Stimulated activated CD8-positive, alpha-beta memory T cell treated with anti-CD3 and anti-CD28 coated beads, Interleukin-7, amount 100 ng/mL, for 24 hours (primary cell): ENCODE measurements around the gene ATP6V0A4.
"Not testable (repeated sequence)": the region's sequence is repeated elsewhere in the genome, so short reads cannot be mapped to it uniquely, and the experiment has no call there.

Experiments
- DNase-seq: peaks from one replicate; pipeline ENCODE4 v3.0.0-alpha.2; 2020; ENCODE audit warnings: low read depth

The ATP6V0A4 gene

DNA sequence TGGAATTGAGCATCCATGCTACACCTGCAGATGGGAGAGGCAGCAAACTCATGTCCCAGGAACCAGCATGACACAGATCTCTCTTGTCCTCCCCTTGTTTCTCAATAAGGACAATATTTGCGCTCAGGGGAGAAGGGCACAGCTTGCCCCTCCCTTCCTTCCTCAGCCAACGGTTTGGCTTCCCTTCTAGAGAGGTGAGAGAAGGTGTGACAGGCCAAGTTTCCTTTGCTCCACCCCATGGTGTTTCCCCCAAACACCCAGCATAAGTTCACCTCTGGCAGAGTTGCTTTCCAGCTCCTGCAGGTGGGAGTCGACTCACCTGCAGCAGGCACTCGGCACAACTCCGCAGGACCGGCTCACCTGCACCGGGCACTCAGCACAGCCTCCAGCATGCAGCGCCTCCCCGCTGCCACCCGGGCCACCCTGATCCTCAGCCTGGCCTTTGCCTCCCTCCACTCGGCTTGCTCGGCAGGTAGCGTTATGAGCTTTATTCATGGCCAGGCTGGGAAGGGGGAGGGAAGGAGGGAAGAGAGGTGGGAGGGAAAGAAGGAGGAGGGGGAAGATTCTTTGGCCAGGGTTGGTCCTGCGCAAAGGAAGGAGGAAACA, at the start of gene ATP6V0A4, which contains the start of gene TMEM213:
ATP6V0A4 (minus strand) TSS at position 482 of the 606 bp plus-strand sequence. CDS start 26,949 bp downstream, outside the sequence.
TMEM213 (plus strand) TSS at position 280 of the 606 bp plus-strand sequence; CDS start at position 391, 111 bp downstream.
- no peak for DNase-seq

DNA sequence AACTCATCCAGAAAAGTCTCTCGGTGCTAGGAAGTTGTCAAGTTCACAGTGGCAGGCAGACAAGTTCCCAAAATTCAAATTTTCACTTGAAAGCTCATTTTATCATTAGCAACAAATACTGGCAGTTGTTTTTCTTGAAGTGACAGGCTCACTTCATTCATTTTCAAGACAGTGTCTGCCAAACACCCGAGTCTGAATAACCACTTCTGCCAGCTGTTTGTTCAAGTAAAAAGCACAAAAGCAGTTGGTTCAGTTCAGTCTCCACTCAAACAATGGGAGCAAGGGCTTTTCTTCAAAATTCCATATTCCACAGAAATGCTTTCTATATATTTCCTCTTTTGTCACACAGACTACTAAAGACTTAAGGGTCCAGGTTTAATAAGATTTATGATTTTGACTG, 47.7 kb upstream of the ATP6V0A4 start:
- DNase-seq, result no peak

DNA sequence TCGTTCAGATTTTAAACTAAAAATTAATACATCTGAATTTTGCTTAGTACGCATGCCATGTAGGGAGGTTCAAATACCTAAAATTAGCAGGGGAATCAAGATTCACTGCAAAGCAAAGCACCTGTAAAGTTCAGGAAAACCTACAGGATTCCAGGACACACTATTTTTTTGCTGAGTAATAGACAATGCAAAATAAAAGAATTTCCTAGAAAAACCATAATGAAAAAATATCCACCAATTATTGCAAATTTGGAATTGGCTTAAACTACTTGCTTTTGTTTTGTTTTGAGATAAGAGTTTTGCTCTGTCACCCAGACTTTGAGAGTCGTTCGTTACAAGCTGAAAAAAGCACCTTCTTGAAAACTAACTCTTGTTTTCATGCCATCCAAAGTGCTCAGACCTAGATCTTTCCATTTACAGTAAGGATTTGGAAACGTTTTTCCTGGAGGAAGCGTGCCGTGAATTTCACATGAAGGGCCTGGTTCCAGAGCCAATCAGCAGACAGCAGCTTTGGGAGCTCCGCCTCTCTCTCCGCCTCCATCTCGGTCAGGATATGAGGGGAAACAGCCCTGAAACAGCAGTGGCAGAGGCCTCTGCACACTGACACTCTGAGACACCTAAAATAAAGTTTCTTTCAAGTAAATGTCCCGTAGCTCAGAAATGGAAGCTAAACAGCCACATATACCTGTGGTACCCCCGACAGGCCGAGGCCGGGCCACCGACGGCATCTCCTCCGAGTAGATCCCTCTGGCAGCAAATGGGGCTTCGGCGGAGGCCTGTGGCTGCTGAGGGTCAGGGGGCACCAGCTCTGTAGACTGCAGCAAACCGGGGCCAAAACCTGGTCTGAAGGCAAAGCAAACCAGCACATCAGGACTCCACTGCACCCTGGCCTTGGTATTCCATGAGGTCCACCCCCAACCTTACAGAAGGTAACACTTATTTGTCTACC, 45.9 kb upstream of the ATP6V0A4 start:
- no peak for DNase-seq

DNA sequence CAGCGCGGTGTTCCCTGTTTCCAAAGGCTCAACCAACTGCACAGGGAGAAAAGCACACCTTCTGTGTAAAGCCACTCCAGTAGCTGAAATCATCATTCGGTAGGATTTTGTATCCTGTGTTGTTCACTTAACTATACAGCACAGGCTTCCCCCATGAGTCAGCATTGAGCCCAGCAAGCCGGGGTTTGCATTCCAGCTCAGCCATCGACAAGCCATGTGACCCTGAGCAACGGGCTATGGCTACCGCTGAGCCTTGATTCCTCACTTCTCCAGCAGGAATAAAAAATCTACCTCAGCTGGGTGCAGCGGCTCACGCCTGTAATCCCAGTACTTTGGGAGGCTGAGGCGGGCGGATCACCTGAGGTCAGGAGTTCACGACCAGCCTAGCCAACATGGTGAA, 44.1 kb upstream of the ATP6V0A4 start:
- DNase-seq, result no peak

DNA sequence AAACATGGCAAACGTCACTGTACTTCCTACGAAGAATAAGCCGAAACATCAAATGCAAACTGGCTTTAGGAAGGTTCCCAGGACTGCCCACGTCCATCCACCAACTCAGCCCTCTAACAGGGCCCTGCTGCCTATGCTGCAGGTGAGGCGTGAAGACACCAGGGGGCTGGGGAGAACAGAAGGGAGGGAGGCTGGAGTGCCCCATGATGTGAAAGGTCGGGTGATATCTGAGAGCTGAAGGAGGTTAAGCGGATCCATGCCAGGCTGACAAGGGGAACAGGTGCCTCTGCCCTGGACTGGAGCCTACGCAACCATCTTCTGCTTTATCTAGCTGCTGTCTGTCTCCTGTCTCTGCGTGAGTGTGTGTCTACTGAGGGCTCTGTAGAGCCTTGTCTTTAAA, 40.2 kb upstream of the ATP6V0A4 start:
- no peak for DNase-seq

DNA sequence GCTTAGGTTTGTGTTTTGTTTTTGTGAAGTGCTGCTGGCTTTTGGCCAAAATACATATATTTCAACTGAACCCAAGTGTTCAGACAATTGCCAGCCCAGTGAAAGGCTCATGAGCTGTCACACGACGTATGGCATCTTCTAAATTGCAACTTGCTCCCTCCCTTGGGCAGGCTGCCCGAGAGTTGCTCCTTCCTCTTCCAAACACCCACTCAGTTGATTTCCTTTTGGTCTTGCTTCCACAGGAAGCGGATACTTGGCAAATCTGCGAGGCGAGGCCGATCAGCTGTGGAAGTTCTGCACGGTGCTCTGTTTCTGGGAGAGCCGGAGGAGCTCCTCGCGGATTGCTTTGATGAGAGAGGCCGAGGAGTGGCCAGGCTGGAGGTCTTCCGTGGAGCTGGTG, 39.6 kb upstream of the ATP6V0A4 start:
- no peak for DNase-seq

DNA sequence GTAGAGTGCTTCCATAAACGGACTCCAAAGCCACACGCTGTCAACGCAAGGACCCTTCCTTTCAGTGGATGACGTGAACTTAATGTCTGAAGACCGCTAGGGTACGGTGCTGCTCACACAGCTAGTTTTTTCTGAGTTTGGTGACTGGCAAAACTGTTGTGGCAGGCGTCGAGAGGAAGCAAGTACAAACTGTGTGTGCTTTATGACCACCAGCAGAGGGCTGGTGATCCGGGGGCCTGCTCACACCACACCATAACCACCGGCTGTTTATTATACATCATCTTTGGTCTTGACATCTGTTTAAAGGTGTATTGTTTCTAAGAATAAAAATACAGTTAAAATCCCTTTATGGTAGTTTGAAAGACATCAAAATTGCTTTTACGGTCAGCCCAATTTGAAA, 37.1 kb upstream of the ATP6V0A4 start:
- no peak for DNase-seq

DNA sequence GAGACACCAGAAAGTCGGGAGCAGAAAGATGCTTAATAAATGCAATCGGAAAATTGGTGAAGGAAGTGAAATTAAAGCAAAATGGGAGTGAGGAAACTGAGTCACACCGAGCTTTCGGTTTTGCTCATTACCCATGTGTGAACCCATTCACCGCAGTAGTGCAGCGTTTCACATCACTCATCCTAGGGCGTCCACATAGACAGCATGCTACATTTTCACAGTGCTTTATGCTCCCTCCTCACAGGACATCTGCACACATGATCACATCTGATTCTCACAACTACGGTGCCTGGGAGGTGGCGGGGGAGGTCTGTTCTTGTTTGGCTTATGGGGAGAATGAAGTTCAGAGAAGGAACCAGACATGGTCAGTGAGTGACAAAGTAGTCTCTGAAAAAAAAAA, 36.6 kb upstream of the ATP6V0A4 start:
- DNase-seq, result no peak

DNA sequence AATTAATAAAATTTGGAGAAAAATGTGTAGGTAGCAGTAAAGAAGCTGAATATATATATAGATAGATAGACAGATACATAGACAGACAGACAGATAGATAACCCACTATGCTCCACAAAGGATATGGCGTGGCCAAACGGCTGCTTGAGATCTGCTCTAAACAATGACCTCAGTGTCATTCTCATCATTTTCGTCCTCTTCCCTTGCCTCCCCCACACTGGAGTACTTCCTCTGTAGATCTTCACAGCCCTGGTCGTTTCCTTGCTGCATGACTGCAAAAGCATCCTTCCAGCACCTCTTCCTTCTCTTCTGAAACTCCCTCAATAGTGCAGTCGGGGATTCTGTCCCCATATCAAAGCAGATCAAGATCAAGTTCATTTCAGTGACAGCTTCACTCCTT, 35.6 kb upstream of the ATP6V0A4 start:
- no peak for DNase-seq

DNA sequence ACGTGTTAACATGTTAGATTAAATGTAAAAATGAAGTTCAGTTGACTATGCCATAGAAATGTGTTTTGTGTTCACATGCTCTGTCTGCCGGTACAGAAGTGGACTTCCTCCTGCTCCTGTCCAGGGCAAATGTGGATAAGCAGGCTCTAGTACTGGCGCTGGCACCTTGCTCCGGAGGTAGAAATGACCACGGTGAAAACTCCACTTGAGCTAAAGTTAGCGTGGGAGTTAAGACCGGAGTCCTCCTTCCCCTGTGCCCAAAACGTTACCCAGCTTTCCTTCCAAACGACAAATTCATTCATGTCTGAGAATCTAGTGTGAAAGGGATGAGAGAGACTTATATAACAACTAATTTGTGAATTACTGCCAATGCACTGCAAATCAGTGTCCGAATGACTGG, 35.0 kb upstream of the ATP6V0A4 start:
- no peak for DNase-seq

DNA sequence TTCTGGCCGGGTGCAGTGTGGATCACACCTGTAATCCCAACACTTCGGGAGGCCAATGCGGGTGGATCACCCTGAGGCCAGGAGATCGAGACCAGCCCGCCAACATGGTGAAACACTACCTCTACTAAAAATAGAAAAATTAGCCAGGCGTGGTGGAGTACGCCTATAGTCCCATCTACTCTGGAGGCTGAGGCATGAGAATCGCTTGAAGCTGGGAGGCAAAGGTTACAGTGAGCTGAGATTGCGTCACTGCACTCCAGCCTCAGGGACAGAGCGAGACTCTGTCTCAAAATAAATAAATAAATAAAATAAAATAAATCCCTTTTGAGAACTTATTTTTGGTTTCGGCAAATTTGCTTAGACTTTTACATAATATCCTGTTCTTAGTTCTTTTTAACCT, 31.3 kb upstream of the ATP6V0A4 start:
- DNase-seq, result no peak

DNA sequence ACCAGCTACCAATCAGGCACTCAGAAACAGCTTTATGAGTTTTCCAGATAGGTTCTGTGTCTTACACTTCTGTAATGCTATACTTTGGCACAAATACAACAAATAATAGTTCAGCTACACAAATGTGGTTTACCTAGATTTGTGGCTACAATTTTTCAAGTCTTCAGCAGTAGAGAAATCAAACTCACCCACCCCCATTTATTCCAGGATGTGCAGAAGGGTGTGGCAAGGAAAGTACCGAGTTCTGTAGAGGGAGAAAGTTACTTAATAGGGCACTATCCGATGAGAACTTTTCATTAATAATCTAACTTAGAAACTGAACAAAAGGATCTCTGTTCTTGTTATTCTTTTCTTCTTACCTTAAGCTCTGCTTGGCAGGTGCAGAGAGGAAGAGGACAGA, 30.3 kb upstream of the ATP6V0A4 start:
- DNase-seq, result no peak

DNA sequence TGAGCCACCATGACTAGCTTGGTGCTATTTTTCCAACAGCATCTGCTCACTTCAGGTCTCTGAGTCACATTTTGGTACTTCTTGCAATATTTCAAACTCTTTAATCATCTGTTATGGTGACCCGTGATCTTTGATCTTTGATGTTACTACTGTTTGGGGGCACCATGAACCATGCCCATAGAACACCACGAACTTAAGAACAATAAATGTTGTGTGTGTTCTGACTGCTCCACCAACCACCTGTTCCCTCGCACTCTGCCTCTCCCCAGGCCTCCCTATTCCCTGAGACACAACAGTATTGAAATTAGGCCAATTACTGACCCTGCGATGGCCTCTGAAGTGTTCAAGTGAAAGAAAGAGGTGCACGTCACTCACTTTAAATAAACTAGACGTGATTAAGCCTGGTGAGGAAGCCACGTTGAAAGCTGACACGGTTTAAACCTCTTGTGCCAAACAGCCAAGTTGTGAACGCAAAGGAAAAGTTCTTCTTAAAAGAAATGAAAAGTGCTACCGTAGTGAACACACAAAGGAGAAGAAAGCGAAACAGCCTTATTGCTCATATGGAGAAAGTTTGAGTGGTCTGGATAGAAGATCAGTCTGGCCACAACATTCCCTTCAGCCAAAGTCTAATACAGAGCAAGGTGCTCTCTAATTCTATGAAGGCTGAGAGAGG, 27.2 kb upstream of the ATP6V0A4 start:
- no peak for DNase-seq

DNA sequence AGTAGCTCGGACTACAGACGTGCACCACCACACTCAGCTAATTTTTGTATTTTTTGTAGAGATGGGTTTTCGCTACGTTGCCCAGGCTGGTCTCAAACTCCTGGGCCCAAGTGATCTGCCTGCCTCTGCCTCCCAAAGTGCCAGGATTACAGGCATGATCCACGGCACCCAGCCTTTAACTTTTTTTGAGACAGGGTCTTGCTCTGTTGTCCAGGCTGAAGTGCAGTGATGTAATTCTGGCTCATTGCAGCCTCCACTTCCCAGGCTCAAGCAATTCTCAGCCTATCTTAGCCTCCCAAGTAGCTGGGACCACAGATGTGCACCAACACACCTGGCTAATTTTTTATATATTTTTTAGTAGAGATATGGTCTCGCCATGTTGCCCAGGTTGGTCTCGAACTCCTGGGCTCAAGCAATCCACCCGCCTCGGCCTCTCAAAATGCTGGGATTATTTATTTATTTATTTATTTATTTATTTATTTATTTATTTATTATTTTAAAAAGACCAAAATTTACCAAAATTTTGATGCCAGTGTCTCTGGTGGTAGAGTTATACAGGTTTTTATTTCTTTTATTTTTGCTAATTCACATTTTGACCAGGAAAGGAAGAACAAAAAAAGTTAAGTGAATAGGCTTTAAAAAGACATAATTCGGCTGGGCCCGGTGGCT, 25.0 kb upstream of the ATP6V0A4 start:
- DNase-seq, result no peak

DNA sequence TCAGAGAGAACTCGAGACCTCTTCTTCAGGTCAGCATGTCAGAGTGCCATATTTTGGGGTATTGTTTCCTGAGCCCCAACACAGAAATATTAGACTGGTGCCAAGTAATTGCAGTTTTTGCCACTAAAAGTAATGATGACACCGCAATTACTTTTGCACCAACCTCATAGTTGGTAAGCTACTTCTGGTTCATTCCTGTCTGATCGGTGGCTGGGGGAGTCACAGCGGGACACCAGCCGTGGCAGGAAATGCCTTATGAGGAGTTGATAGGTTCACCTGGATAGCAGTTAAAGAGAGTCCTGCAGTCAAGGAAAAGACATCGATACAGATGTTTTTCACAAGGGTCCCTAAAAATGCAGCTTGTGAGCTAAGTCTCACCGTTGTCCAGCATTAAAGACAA, 23.9 kb upstream of the ATP6V0A4 start:
- no peak for DNase-seq

DNA sequence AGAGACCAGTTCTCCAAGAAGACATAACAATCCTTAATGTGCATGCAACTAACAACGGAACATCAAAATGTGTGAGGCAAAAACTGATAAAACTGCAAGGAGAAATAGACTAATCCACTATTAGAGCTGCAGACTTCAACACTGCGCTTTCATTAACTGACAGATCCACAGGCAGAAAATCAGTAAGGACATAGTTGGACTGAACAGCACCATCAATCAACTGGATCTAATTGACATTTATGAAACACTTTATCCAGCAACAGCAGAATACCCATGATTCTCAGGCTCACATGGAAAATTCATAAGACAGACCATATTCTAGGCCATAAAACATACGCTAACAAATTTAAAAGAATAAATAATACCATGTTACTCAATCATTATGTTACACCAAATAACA, 21.6 kb upstream of the ATP6V0A4 start:
- no peak for DNase-seq

DNA sequence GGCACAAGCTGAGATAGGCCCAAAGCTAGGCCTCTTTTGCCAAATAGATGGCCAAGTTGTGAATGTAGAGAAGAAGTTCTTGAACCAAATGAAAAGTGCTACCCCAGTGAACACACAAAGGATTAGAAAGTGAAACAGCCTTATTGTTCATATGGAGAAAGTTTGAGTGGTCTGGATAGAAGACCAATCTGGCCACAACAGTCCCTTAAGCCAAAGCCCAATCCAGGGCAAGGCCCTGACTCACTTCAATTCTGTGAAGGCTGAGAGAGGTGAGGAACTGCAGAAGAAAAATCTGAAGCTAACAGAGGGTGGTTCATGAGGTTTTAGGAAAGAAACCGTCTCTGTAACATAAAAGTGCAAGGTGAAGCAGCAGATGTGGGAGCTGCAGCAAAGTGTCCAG, 18.7 kb upstream of the ATP6V0A4 start:
- DNase-seq, result no peak

DNA sequence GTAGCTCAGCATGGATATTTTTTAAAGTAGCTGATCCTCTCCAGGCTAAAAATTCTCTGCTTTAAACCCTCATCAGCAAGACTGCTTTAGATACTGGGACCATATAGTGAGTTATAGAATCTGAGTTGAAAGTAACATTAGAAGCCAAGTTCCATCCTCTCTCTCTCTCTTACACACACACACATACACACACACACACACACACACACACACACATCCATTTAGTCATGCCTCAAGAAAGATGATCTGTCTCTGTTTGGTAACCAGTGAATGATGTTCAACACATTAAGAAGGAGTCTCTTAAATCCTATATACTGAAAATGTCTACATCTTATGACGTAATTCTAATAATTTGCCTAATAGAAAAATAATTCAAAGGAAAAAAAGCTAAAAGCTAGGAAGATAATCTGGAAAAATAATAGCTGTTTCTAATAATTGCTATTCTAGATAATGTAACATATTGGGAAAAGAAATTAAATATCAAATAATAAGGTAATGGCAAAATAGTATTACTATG, 16.9 kb upstream of the ATP6V0A4 start:
- DNase-seq, result no peak

DNA sequence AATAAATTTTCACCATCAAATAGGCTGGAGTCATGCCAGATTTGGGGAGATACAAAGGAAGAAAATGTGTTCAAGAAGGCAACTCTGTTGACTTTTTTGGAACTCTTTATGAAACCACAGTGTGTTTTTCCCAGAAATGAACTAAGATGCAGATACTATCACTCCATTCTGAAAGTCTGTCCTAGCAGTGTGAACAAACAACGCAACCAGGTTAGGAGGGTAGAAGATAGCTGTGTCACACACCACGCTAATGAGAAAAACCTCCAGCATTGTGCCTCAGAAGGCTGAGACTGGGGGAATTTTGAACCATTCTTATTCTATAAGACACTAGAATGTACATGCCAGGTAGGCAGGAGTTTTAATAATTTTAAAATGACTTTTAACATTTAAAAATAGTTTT, 15.9 kb upstream of the ATP6V0A4 start:
- DNase-seq, result no peak

DNA sequence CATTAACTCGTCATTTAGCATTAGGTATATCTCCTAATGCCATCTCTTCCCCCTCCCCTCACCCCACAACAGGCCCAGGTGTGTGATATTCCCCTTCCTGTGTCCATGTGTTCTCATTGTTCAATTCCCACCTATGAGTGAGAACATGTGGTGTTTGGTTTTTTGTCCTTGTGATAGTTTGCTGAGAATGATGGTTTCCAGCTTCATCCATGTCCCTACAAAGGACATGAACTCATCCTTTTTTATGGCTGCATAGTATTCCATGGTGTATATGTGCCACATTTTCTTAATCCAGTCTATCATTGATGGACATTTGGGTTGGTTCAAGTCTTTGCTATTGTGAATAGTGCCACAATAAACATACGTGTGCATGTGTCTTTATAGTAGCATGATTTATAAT, 13.3 kb upstream of the ATP6V0A4 start:
- not testable (repeated sequence) for DNase-seq

DNA sequence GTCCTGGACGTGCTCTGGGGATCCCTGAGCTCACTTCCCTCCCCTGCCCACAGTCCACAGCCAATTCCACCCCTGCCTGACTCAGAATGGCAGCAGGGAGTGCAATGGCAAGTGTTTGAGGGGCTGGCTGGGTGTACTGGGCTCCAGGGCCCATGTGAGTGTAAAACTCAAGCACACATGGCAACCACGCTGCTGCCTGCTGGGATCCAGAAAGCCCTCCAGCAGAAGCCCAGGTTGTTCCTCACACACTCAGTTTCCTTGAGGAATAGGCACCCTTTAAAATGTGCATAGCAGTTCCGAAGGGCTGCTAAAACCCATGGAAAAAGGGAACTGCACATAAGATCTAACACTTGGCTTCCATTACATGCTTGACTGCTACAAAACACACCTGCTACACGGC, 11.3 kb upstream of the ATP6V0A4 start:
- no peak for DNase-seq

DNA sequence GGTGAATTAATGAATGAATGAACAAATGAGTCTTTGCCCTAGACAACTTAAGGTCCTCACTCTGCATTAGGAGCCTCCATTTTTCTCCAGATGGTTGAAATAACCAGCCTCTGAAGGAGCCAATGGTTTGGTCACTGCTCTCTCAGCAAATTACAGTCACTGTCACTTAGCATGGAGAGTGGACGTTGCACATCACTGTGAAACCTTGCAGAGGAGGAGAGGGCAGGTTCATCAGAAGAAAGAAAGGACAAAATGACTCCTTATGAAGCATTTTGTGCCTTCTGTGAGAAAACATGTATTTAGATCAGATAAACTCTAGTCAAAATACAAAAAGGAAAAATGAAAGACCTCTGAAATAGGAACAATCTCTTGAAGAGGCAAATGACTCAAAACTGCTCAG, 6.6 kb upstream of the ATP6V0A4 start:
- DNase-seq, result no peak
